Measurements from ENCODE around the gene PPP2R2C. TPM values are rescaled to one million over a fixed set of nuclear protein-coding genes. Genes with fewer than 3 reads are reported as not detected.

Gene PPP2R2C
- total RNA-seq, 1 experiment from 2014 or later, result 26.7 TPM

DNA sequence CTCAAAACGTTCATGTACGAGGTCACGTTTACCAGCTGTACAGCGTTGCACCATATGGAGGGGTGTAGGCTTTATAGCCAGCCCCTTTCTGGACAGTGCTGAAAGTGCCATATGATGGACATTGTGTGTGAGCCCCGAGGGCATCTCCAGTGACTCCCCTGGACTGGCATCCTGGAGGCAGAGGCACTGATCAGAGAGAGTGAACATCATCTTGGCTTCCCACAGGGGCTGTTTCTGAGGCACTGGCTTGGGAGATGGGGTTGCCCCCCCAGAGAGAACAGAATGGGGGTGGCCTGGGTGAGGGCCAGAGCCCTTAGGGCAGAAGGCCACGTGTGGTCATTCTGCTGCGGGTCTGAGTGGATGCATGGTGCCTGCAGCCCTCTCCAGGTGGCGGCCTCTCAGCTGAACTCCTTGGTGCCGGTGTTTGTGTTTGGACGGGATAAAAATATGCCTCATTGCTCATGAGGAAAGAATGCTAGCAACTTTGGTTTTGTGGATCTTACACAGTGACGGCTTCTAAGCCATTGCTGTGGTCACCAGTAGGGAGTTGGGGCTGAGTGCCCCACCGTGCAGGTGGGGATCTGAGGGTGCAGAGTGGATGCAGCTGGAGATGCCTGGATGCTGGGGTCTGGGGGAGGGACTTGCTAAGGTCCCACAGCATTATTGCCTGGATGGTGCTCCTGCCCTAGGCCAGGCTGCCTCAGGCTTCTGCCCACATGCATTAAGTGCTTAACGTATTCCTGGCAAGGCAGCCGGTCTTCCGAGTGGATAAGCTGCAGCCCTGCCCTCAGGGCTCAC lies 199.4 kb downstream of the PPP2R2C start:
- no peaks in the 10 kb centered on the region for H3K27me3 ChIP-seq (ENCODE audit: control insufficient read depth, insufficient read depth, low read length)
- peak; percentile 67 for ATAC-seq
- in situ Hi-C loops (cut with HindIII; ENCODE audit: low pct_unique_long_range_greater_than_20kb, low sequenced_read_pairs) (no loop called here), intact Hi-C loops (cut with micrococcal nuclease; ENCODE audit: unreplicated experiment) (no loop called here)
- H3K36me3 ChIP-seq (ENCODE audit: control insufficient read depth, insufficient read depth, low read length), result no peaks in the 10 kb centered on the region
- H3K9me3 ChIP-seq (ENCODE audit: control insufficient read depth, insufficient read depth, low read depth, low read length), result no peaks in the 10 kb centered on the region
- TF ChIP-seq TCF7L2 (IDR thresholded peaks at IDR 0.05; ENCODE audit: low read depth, low read length) (peak; percentile 52; the same call in 1 of the 2 replicates), POLR2AphosphoS5 (IDR thresholded peaks at IDR 0.05; ENCODE audit: low read depth, low read length) (no peak), SIN3A (IDR thresholded peaks at IDR 0.05; ENCODE audit: borderline replicate concordance, insufficient read depth, low read depth, low read length) (0 out of 2 replicates have a peak, but pooled peaks have one; percentile 41)
- TF ChIP-seq, protein P1, sequence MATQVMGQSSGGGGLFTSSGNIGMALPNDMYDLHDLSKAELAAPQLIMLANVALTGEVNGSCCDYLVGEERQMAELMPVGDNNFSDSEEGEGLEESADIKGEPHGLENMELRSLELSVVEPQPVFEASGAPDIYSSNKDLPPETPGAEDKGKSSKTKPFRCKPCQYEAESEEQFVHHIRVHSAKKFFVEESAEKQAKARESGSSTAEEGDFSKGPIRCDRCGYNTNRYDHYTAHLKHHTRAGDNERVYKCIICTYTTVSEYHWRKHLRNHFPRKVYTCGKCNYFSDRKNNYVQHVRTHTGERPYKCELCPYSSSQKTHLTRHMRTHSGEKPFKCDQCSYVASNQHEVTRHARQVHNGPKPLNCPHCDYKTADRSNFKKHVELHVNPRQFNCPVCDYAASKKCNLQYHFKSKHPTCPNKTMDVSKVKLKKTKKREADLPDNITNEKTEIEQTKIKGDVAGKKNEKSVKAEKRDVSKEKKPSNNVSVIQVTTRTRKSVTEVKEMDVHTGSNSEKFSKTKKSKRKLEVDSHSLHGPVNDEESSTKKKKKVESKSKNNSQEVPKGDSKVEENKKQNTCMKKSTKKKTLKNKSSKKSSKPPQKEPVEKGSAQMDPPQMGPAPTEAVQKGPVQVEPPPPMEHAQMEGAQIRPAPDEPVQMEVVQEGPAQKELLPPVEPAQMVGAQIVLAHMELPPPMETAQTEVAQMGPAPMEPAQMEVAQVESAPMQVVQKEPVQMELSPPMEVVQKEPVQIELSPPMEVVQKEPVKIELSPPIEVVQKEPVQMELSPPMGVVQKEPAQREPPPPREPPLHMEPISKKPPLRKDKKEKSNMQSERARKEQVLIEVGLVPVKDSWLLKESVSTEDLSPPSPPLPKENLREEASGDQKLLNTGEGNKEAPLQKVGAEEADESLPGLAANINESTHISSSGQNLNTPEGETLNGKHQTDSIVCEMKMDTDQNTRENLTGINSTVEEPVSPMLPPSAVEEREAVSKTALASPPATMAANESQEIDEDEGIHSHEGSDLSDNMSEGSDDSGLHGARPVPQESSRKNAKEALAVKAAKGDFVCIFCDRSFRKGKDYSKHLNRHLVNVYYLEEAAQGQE (IDR thresholded peaks at IDR 0.05; ENCODE audit: insufficient read depth in 1 of 2, low read depth in 2 of 2, low read length in 1 of 2), result no peak
- TF ChIP-seq, protein P2, sequence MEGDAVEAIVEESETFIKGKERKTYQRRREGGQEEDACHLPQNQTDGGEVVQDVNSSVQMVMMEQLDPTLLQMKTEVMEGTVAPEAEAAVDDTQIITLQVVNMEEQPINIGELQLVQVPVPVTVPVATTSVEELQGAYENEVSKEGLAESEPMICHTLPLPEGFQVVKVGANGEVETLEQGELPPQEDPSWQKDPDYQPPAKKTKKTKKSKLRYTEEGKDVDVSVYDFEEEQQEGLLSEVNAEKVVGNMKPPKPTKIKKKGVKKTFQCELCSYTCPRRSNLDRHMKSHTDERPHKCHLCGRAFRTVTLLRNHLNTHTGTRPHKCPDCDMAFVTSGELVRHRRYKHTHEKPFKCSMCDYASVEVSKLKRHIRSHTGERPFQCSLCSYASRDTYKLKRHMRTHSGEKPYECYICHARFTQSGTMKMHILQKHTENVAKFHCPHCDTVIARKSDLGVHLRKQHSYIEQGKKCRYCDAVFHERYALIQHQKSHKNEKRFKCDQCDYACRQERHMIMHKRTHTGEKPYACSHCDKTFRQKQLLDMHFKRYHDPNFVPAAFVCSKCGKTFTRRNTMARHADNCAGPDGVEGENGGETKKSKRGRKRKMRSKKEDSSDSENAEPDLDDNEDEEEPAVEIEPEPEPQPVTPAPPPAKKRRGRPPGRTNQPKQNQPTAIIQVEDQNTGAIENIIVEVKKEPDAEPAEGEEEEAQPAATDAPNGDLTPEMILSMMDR (IDR thresholded peaks at IDR 0.05), result no peak
- ChIA-PET CTCF (interaction anchor here (0.6 kb wide), 1 partner anchor 29 kb away, joined by 3 read pairs; no protein-coding TSS in a partner anchor), POLR2A (no interaction called here)
- DNase-seq (ENCODE audit: low read depth, low spot score), result peak; percentile 39
- peak overlapping the region in 1 of 2 experiments; percentile 31; a peak in 2 of 4 replicates for H3K4me3 ChIP-seq (ENCODE audit: low read depth in 2 of 2, low read length in 2 of 2)
- BruUV-seq (replicated peaks), result no TSS peak
- H3K27ac ChIP-seq (ENCODE audit: low read length), result peak overlapping the region; percentile 70
- H3K4me1 ChIP-seq (ENCODE audit: control insufficient read depth, insufficient read depth, low read length), result peaks cover 45% of the 10 kb centered on the region

DNA sequence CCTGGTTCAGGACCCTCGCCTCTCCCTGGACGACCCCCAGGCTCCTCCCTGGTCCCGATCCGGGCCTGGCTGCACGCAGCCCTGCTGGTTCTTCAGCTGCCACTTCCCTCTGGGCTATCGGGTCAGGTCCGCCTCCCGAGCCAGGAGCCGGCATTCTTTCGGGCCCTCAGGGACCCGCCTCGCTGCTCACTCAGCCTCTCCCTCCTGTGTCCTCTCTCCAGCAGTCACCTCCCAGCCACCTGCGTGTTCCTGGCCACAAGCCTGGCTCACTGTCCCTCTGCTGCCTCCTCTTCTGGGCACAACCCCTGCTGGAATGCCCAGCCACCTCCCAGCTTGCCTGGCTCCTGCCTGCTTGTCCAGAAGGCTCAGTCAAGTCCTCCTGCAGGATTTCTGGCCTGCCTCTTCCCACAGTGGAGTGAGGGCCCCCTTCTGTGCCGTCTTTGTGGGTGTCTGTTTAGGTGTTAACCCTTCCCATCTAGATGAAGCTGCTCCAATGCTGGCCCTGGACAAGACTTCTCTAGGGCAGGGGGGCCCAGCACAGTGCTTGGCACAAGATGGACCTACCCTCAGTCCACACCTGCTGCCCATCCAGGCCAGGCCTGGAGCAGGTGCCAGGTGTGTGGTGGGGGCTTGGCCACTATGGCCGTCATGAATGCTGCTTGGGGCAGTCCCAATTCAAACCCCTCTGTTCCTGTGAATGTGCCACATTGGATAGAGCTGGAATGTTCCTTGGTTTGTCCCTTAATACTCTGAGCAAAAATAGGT lies 200.5 kb downstream of the PPP2R2C start:
- TF ChIP-seq, protein P1 (IDR thresholded peaks at IDR 0.05; ENCODE audit: insufficient read depth in 1 of 2, low read depth in 2 of 2, low read length in 1 of 2), result no peak
- no peak for TF ChIP-seq SIN3A (IDR thresholded peaks at IDR 0.05; ENCODE audit: borderline replicate concordance, insufficient read depth, low read depth, low read length)
- TF ChIP-seq, protein P2 (IDR thresholded peaks at IDR 0.05), result no peak
- TF ChIP-seq TCF7L2 (IDR thresholded peaks at IDR 0.05; ENCODE audit: low read depth, low read length), result no peak
- TF ChIP-seq POLR2AphosphoS5 (IDR thresholded peaks at IDR 0.05; ENCODE audit: low read depth, low read length), result no peak
- no peak for ATAC-seq
- POLR2A ChIA-PET, result no interaction called here
- in situ Hi-C loops (cut with HindIII; ENCODE audit: low pct_unique_long_range_greater_than_20kb, low sequenced_read_pairs) (no loop called here), intact Hi-C loops (cut with micrococcal nuclease; ENCODE audit: unreplicated experiment) (no loop called here)
- Histone ChIP-seq H3K9me3 (ENCODE audit: control insufficient read depth, insufficient read depth, low read depth, low read length) (no peaks in the 10 kb centered on the region), H3K4me3 (ENCODE audit: low read depth in 2 of 2, low read length in 2 of 2) (no peak overlapping the region), H3K27me3 (ENCODE audit: control insufficient read depth, insufficient read depth, low read length) (no peaks in the 10 kb centered on the region), H3K4me1 (ENCODE audit: control insufficient read depth, insufficient read depth, low read length) (peaks cover 45% of the 10 kb centered on the region), H3K27ac (ENCODE audit: low read length) (peak overlapping the region; percentile 70), H3K36me3 (ENCODE audit: control insufficient read depth, insufficient read depth, low read length) (no peaks in the 10 kb centered on the region)
- BruUV-seq (replicated peaks), result no TSS peak
- no peak for DNase-seq (ENCODE audit: low read depth, low spot score)
- CTCF ChIA-PET, result no interaction called here
